HG03097 (cell line): ENCODE data around the gene ZFP90.
"Not testable (repeated sequence)": the region's sequence is repeated elsewhere in the genome, so short reads cannot be mapped to it uniquely, and the experiment has no call there.

ENCODE experiments used
- ATAC-seq: cut with Tn5 transposase; IDR thresholded peaks from one replicate; pipeline ENCODE4 v1.9.1; 2021; ENCODE audit not compliant: unreplicated experiment, low FRiP score

Gene ZFP90

GRCh38 chr16:68538880-68539701 lies at the start of gene ZFP90:
TSS of gene ZFP90 (plus strand) at chr16:68539291. CDS start at chr16:68539793, 502 bp downstream.
- ATAC-seq: peak; percentile 80

- no peak for ATAC-seq
Observed at GRCh38 chr16:68490358-68490757, 48.7 kb upstream of the ZFP90 start.

- no peak for ATAC-seq
Observed at GRCh38 chr16:68490829-68491575, 48.1 kb upstream of the ZFP90 start.

- ATAC-seq: no peak
Observed at GRCh38 chr16:68491576-68491950, 47.5 kb upstream of the ZFP90 start.

GRCh38 chr16:68492151-68492542 lies 46.9 kb upstream of the ZFP90 start:
- no peak for ATAC-seq

- ATAC-seq: no peak
Observed at GRCh38 chr16:68492543-68493411, 46.3 kb upstream of the ZFP90 start.

- no peak for ATAC-seq
Observed at GRCh38 chr16:68493412-68494070, 45.5 kb upstream of the ZFP90 start.

- not testable (repeated sequence) for ATAC-seq
Observed at GRCh38 chr16:68494261-68494660, 44.8 kb upstream of the ZFP90 start.

GRCh38 chr16:68496689-68497088 lies 42.4 kb upstream of the ZFP90 start:
- ATAC-seq: no peak

GRCh38 chr16:68499006-68499405 lies 40.1 kb upstream of the ZFP90 start:
- no peak for ATAC-seq

- ATAC-seq: no peak
Observed at GRCh38 chr16:68503334-68503733, 35.8 kb upstream of the ZFP90 start.

GRCh38 chr16:68504066-68504465 lies 35.0 kb upstream of the ZFP90 start:
- no peak for ATAC-seq

- no peak for ATAC-seq
Observed at GRCh38 chr16:68506331-68507053, 32.6 kb upstream of the ZFP90 start.

GRCh38 chr16:68508013-68508412 lies 31.1 kb upstream of the ZFP90 start:
- ATAC-seq: no peak

GRCh38 chr16:68508641-68509240 lies 30.4 kb upstream of the ZFP90 start:
- ATAC-seq: no peak

GRCh38 chr16:68509381-68509780 lies 29.7 kb upstream of the ZFP90 start:
- ATAC-seq: no peak

GRCh38 chr16:68510775-68511174 lies 28.3 kb upstream of the ZFP90 start:
- no peak for ATAC-seq

GRCh38 chr16:68512183-68512582 lies 26.9 kb upstream of the ZFP90 start:
- ATAC-seq: no peak

- no peak for ATAC-seq
Observed at GRCh38 chr16:68512742-68513141, 26.3 kb upstream of the ZFP90 start.
